ENCODE data around the gene RPL32. TPM values are rescaled to one million over a fixed set of nuclear protein-coding genes. Genes with fewer than 3 reads are reported as not detected.
A peak's percentile ranks its signal among the peaks of the same experiment; 100 is the strongest.

The RPL32 gene
- total RNA-seq, 1 experiment from 2014 or later = 2,021 TPM

GRCh38 chr3:12835052-12835665 is 6.2 kb downstream of the RPL32 start:
- H4K8ac ChIP-seq (replicated peaks; ENCODE audit: insufficient read length, low read depth, low read length) = no peak overlapping the region
- H3K23ac ChIP-seq (ENCODE audit: insufficient read length, low read depth, low read length) = no peak overlapping the region
- Mint-ChIP-seq H3K9me3 (no peaks in the 10 kb centered on the region), H3K36me3 (ENCODE audit: insufficient read depth in 1 of 3, low read depth in 3 of 3) (peaks cover 65 to 94% (median 92%) of the 10 kb centered on the region in 3 experiments), H3K4me1 (peaks cover 68 to 72% of the 10 kb centered on the region in 2 experiments), H3K27ac (peak overlapping the region in 2 of 3 experiments; percentile 44 to 79; a peak in 3 of 7 replicates), H3K4me3 (no peak overlapping the region), H3K27me3 (ENCODE audit: low read depth) (no peaks in the 10 kb centered on the region)
- peaks cover 15% of the 10 kb centered on the region; the same call in 1 of the 2 replicates for H3K79me2 ChIP-seq (ENCODE audit: insufficient read depth, low read length)
- no peak overlapping the region for H2BK20ac ChIP-seq (ENCODE audit: low read depth, low read length, poor library complexity, severe bottlenecking)
- no peak overlapping the region for H2BK5ac ChIP-seq (ENCODE audit: insufficient read length, low read length)
- no peak overlapping the region for H3K27ac ChIP-seq (ENCODE audit: insufficient read length, low read depth, low read length)
- H3K4ac ChIP-seq (ENCODE audit: low read depth, low read length) = no peak overlapping the region
- H2BK15ac ChIP-seq (ENCODE audit: low read depth, low read length) = no peak overlapping the region
- H2AFZ ChIP-seq (ENCODE audit: low read length) = no peak overlapping the region
- no peak overlapping the region for H3K9ac ChIP-seq (ENCODE audit: extremely low read depth, insufficient read length, low read length)
- no peak overlapping the region for H3T11ph ChIP-seq (ENCODE audit: low read length)
- no peak overlapping the region for H2AK5ac ChIP-seq (ENCODE audit: insufficient read length, low read length)
- H3K9me3 ChIP-seq (ENCODE audit: control insufficient read depth, low read depth, low read length) = no peaks in the 10 kb centered on the region
- H3K14ac ChIP-seq (ENCODE audit: insufficient read depth, low read length) = no peak overlapping the region
- no peak overlapping the region for H3K4me2 ChIP-seq (ENCODE audit: insufficient read depth, insufficient read length, low read length)
- no peaks in the 10 kb centered on the region; the same call in 1 of the 2 replicates for H3K27me3 ChIP-seq (ENCODE audit: insufficient read depth, low read length)
- no peak overlapping the region for H2BK12ac ChIP-seq (ENCODE audit: insufficient read length, low read depth, low read length)
- WGBS (ENCODE audit: extremely low coverage, insufficient read length, low lambda C conversion rate) = no CpG with 5 or more reads among the region's 6 CpGs
- no peak overlapping the region for H4K5ac ChIP-seq (ENCODE audit: insufficient read length, low read depth, low read length)
- peaks cover 3% of the 10 kb centered on the region for H3K4me1 ChIP-seq (ENCODE audit: insufficient read depth, low read length)
- H3K18ac ChIP-seq (ENCODE audit: insufficient read length, low read depth, low read length) = no peak overlapping the region
- TF ChIP-seq CTCF (conservative IDR thresholded peaks at IDR 0.05) = no peak
- H3K56ac ChIP-seq (ENCODE audit: insufficient read length, low read depth, low read length) = no peak overlapping the region
- H4K91ac ChIP-seq (ENCODE audit: insufficient read length, low read depth, low read length) = no peak overlapping the region
- H2BK120ac ChIP-seq (ENCODE audit: low read depth, low read length, poor library complexity, severe bottlenecking) = no peak overlapping the region
- H4K20me1 ChIP-seq (ENCODE audit: control insufficient read depth, insufficient read depth, insufficient read length) = peaks cover 2% of the 10 kb centered on the region
- DNase-seq = no peak
- H3K23me2 ChIP-seq (ENCODE audit: insufficient read length, low read depth, low read length, poor library complexity, severe bottlenecking) = no peaks in the 10 kb centered on the region
- peaks cover 8% of the 10 kb centered on the region for H3K79me1 ChIP-seq (ENCODE audit: insufficient read depth, low read depth, low read length, poor library complexity, severe bottlenecking)
